ENCODE data around the gene ALPK1. TPM values are rescaled to one million over a fixed set of nuclear protein-coding genes. Genes with fewer than 3 reads are reported as not detected.

The ALPK1 gene
- total RNA-seq, 1 experiment from 2014 or later, result 0.17 TPM

GRCh38 chr4:112421911-112422310, 124.7 kb downstream of the ALPK1 start:
- TF ChIP-seq CTCF (conservative IDR thresholded peaks at IDR 0.05), result no peak
- no peaks in the 10 kb centered on the region for H3K27me3 ChIP-seq (ENCODE audit: insufficient read depth, low read length)
- no peaks in the 10 kb centered on the region for H3K4me1 ChIP-seq (ENCODE audit: insufficient read depth, low read length)
- no peak overlapping the region for H2BK12ac ChIP-seq (ENCODE audit: insufficient read length, low read depth, low read length)
- H3K9ac ChIP-seq (ENCODE audit: extremely low read depth, insufficient read length, low read length), result no peak overlapping the region
- WGBS (ENCODE audit: extremely low coverage, insufficient read length, low lambda C conversion rate), result no CpG with 5 or more reads among the region's 7 CpGs
- no peak overlapping the region for H2AK5ac ChIP-seq (ENCODE audit: insufficient read length, low read length)
- H3K56ac ChIP-seq (ENCODE audit: insufficient read length, low read depth, low read length), result no peak overlapping the region
- H3K4me2 ChIP-seq (ENCODE audit: insufficient read depth, insufficient read length, low read length), result no peak overlapping the region
- no peaks in the 10 kb centered on the region for H3K79me1 ChIP-seq (ENCODE audit: insufficient read depth, low read depth, low read length, poor library complexity, severe bottlenecking)
- H3K23ac ChIP-seq (ENCODE audit: insufficient read length, low read depth, low read length), result no peak overlapping the region
- no peak overlapping the region for H3K27ac ChIP-seq (ENCODE audit: insufficient read length, low read depth, low read length)
- no peak overlapping the region for H3K4ac ChIP-seq (ENCODE audit: low read depth, low read length)
- no peaks in the 10 kb centered on the region for H3K79me2 ChIP-seq (ENCODE audit: insufficient read depth, low read length)
- no peaks in the 10 kb centered on the region for H3K9me3 Mint-ChIP-seq
- no peak overlapping the region for H2BK5ac ChIP-seq (ENCODE audit: insufficient read length, low read length)
- H3T11ph ChIP-seq (ENCODE audit: low read length), result no peak overlapping the region
- no peak overlapping the region for H3K27ac Mint-ChIP-seq
- H3K27me3 Mint-ChIP-seq (ENCODE audit: low read depth), result peaks cover 32% of the 10 kb centered on the region
- H3K14ac ChIP-seq (ENCODE audit: insufficient read depth, low read length), result no peak overlapping the region
- H3K9me3 ChIP-seq (ENCODE audit: control insufficient read depth, low read depth, low read length), result no peaks in the 10 kb centered on the region
- H4K8ac ChIP-seq (replicated peaks; ENCODE audit: insufficient read length, low read depth, low read length), result no peak overlapping the region
- no peak overlapping the region; a peak in 1 of 5 replicates for H3K4me3 Mint-ChIP-seq
- peaks cover 7 to 9% of the 10 kb centered on the region in 2 experiments for H3K4me1 Mint-ChIP-seq
- no peak for DNase-seq
- H3K18ac ChIP-seq (ENCODE audit: insufficient read length, low read depth, low read length), result no peak overlapping the region
- H4K91ac ChIP-seq (ENCODE audit: insufficient read length, low read depth, low read length), result no peak overlapping the region
- no peak overlapping the region for H2AFZ ChIP-seq (ENCODE audit: low read length)
- H2BK120ac ChIP-seq (ENCODE audit: low read depth, low read length, poor library complexity, severe bottlenecking), result no peak overlapping the region
- H2BK15ac ChIP-seq (ENCODE audit: low read depth, low read length), result no peak overlapping the region
- no peaks in the 10 kb centered on the region for H3K36me3 Mint-ChIP-seq (ENCODE audit: insufficient read depth in 1 of 3, low read depth in 3 of 3)
- H4K20me1 ChIP-seq (ENCODE audit: control insufficient read depth, insufficient read depth, insufficient read length), result no peaks in the 10 kb centered on the region
- H2BK20ac ChIP-seq (ENCODE audit: low read depth, low read length, poor library complexity, severe bottlenecking), result no peak overlapping the region
- H3K23me2 ChIP-seq (ENCODE audit: insufficient read length, low read depth, low read length, poor library complexity, severe bottlenecking), result no peaks in the 10 kb centered on the region
- H4K5ac ChIP-seq (ENCODE audit: insufficient read length, low read depth, low read length), result no peak overlapping the region

Measured in H9 (cell line).